Activated T-cell treated with anti-CD3 and anti-CD28 coated beads, Interleukin-2, amount 50 U/mL, for 4 hours (primary cell): ENCODE measurements around the gene ZNF700. TPM values are rescaled to one million over a fixed set of nuclear protein-coding genes. Genes with fewer than 3 reads are reported as not detected.
"Not testable (repeated sequence)": the region's sequence is repeated elsewhere in the genome, so short reads cannot be mapped to it uniquely, and the experiment has no call there.

Experiments used
- ATAC-seq, 2 donors: fragments of 200-7000 bp; cut with Tn5 transposase; one replicate each; pipeline ENCODE4 v1.10.0; 2021
- DNase-seq: peaks from one replicate; pipeline ENCODE4 v3.0.0-alpha.2; 2020
- H3K27me3 Mint-ChIP-seq: one replicate; pipeline ENCODE4 v1.8.0; 2021; ENCODE audit warnings: low read depth, mixed read lengths
- H3K36me3 Mint-ChIP-seq: one replicate; pipeline ENCODE4 v1.8.0; 2022; ENCODE audit warnings: mixed read lengths; ENCODE audit not compliant: insufficient read depth
- H3K4me1 Mint-ChIP-seq: one replicate; pipeline ENCODE4 v1.8.0; 2021; ENCODE audit warnings: low read depth, mixed read lengths
- H3K4me3 Mint-ChIP-seq: one replicate; pipeline ENCODE4 v1.8.0; 2021; ENCODE audit warnings: mild to moderate bottlenecking, moderate library complexity, mixed read lengths
- H3K9me3 Mint-ChIP-seq: one replicate; pipeline ENCODE4 v1.8.0; 2021; ENCODE audit warnings: mixed read lengths
- total RNA-seq, 3 donors: library from RNA; stranded (reverse); gene quantifications; one replicate each; pipeline ENCODE4 v1.2.1, GENCODE V29; 2021

The ZNF700 gene
- 1 to 10 TPM; 6.3 to 6.4 (median 6.4) TPM for total RNA-seq

DNA sequence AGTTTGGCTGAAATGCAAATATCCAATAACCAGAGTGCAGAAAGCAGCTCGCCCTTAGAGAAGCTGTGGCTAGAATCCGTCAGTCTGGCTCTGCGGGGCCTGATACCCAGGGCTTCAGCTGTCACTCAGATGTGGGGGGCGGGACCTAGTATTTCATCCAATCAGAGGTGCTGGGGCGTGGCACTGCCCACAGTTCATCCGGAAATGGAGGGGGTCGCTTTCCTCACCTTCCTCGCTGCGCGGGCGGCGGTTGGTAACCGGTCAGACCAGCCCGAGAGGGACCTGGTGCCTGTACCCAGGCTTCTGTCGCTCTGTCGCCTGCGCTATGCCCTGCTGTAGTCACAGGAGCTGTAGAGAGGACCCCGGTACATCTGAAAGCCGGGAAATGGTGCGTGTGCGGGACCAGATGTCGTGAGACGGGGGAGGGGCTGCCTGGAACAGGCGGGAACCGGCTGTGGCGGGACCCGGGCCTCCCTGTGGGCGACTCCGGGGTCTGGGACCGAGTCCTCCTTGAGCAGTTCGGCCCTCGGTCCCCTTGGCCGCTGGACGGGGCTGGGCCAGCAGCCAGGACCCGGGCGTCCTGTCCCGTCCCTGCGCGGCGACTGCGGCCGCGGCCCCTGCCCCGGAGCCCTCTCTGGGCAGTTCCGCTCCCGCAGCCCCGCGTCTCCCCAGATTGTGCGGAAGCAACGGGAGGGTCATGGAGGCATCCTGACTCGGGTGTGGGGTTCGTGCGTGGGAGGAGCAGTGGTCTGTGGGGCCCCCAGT is at the start of gene ZNF700:
Gene ZNF700, plus strand, starts transcription at position 222 of the 765 bp plus-strand sequence. Its CDS starts 104 bp downstream, at position 326.
- peaks cover 42% of the 10 kb centered on the region for H3K4me1 Mint-ChIP-seq
- no peaks in the 10 kb centered on the region for H3K9me3 Mint-ChIP-seq
- DNase-seq (peak; percentile 87), ATAC-seq (peak; percentile 94 to 96)
- H3K27me3 Mint-ChIP-seq = no peaks in the 10 kb centered on the region
- H3K4me3 Mint-ChIP-seq = peak within 1 kb of the TSS; percentile 98
- H3K36me3 Mint-ChIP-seq = no peaks in the 10 kb centered on the region

DNA sequence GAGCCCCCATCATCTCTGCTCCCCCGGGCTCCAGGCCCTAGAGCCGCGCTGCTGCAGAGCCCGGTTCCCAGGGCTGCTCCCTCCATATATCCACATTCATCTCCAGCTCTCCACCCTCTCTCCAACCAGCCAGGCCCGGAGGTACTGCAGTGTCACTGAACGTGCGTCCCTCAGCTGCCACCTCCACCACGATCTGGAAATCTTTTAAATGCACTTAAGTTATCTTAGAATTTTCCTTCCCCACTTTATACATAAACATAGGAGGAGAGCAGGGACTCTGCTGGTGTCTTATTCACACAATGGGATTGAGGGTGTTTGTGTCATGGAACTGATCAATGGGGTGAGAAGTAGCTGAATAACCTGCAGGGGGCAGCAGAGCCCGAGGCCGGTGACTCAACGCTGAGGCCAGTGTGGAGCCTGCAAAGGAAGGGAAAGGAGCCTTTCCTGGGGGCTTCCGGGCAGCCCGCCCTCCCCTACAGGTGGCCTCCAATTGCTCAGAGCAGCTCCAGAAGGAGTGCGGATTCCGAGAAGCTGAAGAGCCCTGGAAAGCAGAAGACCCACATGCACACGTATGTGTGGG is 45.1 kb upstream of the ZNF700 start:
- H3K27me3 Mint-ChIP-seq, H3K4me3 Mint-ChIP-seq, H3K9me3 Mint-ChIP-seq, H3K4me1 Mint-ChIP-seq, H3K36me3 Mint-ChIP-seq: not testable (repeated sequence)
- DNase-seq (peak; percentile 32), ATAC-seq (peak; percentile 48 to 57)

DNA sequence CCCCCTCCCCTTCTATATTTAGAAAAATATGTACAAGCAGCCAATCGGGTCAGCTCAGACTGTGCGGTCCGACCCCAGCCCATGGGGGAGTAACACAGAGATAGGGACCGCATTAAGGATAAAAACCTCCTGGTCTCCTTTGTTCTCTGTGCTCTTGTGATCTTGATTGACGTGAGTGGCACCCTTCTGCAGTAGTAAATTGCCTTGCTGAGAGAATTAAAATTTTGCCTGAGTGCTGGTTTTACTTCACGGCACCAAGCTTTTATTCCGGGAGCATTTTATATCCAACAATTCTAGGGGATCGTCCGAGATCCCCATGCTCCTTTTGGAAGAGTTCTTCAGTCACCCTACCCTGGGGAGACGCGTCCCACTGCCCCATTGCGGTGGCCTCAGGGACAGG is 44.3 kb upstream of the ZNF700 start:
- Mint-ChIP-seq H3K36me3 (no peaks in the 10 kb centered on the region), H3K27me3 (no peaks in the 10 kb centered on the region), H3K4me3 (no peak overlapping the region), H3K4me1 (no peaks in the 10 kb centered on the region), H3K9me3 (no peaks in the 10 kb centered on the region)
- DNase-seq (no peak), ATAC-seq (no peak)

DNA sequence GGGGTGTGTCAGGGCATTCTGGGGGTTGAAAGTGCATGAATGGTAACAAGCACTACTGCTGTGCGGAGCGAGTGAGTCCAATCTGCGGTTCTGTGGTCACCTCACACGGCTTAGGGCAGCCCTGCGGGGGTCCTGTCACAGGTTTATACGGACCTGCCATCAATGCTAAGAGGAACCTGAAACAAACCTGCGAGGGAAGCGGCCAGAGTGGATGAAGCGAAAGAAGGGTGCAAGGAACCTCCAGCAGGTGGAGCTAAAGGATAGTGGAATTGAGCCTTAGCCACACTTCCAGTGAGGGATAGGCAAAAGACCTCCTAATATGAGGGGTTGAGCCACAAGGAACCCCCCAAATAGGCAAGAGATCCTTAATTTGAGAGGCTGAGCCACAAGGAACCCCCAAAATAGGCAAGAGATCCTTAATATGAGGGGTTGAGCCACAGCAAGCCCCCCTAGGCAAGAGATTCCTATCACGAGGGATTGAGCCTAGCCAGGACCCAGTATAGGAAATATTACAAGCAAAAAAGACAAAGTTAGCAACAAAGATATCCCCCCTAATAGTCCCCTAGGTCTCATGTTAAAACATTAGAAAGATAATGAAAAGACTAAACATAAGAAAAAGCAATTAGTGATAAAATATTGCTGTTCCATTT is 43.6 kb upstream of the ZNF700 start:
- H3K36me3 Mint-ChIP-seq = no peaks in the 10 kb centered on the region
- H3K9me3 Mint-ChIP-seq = peaks cover 2% of the 10 kb centered on the region
- no peak overlapping the region for H3K4me3 Mint-ChIP-seq
- peak; percentile 63 to 65 for ATAC-seq
- no peaks in the 10 kb centered on the region for H3K27me3 Mint-ChIP-seq
- DNase-seq = peak; percentile 57
- H3K4me1 Mint-ChIP-seq = no peaks in the 10 kb centered on the region

DNA sequence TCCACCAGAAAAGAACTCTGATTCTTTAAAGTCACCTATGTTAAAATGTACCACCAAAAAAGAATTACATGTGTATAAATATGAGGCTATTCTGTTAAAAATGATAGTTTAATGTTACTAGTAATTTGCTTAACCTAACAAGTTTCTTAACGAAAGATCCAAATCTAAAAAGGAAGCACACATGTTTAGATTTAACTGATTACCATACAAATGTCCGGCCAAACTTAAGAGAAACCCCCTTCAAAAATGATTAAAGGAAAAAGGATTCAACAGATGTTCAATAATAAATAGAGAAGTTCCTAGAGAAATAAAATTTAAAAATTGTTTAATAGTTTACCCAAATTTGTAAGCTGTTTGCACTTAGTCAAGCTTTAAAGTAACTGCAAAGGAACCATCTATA is 42.3 kb upstream of the ZNF700 start:
- Mint-ChIP-seq H3K4me3 (no peak overlapping the region), H3K36me3 (no peaks in the 10 kb centered on the region), H3K9me3 (peaks cover 4% of the 10 kb centered on the region), H3K4me1 (peaks cover 8% of the 10 kb centered on the region), H3K27me3 (no peaks in the 10 kb centered on the region)
- no peak for DNase-seq
- no peak for ATAC-seq

DNA sequence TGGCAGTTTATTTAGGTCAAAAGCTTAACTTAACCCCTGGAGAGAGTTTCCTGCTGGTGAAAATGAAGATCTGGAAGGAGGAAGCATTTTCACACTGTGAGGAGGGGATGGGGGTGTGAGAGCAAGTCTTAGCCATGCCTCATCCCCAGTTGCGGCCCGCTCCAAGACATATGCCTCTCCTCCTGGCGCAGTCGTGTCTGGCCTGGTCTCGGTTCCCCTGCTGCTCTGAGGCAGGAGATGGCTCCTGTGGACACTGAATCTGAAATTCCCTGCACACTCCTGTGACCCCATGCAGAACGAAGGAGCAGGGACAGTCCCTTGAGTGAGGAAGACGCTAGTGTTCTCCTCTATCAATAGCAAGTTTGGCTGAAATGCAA is 37.7 kb upstream of the ZNF700 start:
- DNase-seq = no peak
- Mint-ChIP-seq H3K9me3 (peaks cover 4% of the 10 kb centered on the region), H3K27me3 (no peaks in the 10 kb centered on the region), H3K36me3 (no peaks in the 10 kb centered on the region), H3K4me1 (peaks cover 24% of the 10 kb centered on the region), H3K4me3 (peak overlapping the region; percentile 86)
- ATAC-seq = peak in 1 of 2 donors; percentile 10

DNA sequence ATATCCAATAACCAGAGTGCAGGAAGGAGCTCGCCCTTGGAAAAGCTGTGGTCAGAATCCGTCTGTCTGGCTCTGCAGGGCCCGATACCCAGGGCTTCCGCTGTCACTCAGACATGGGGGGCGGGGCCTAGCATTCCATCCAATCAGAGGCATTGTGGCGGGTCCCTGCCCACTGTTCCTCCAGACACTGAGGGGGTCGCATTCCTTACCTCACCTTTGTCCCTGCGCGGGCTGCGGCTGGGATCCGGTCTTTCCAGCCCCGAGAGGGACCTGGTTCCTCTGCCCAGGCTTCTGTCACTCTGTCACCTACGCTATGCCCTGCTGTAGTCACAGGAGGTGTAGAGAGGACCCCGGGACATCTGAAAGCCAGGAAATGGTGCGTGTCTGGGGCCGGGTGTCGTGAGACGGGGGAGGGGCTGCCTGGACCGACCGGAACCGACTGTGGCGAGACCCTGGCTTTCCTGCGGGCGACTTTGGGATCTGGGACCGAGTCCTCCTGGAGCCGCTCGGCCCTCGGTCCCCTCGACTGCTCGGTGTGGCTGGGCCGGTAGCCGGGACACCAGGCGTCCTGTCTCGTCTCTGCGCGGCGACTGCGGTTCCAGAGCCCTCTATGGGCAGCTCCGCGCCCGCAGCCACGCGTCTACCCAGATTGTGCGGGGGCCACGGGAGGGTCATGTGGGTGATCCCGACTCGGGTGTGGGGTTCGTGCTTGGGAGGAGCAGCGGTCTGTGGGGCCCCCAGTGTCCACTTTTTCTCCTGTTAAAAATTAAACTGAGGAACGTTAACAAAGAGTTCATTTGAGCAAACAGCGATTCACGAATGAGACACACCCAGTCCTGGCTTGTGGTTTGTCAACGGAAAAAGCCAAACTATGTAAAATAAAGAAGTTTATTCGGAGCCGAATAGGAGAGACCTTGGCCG is 37.0 kb upstream of the ZNF700 start, which contains the start of gene ZNF69:
Gene ZNF69, plus strand, starts transcription at position 172 of the 921 bp plus-strand sequence. Its CDS starts 142 bp downstream, at position 314.
- Mint-ChIP-seq H3K27me3 (no peaks in the 10 kb centered on the region), H3K4me1 (peaks cover 24% of the 10 kb centered on the region), H3K9me3 (peaks cover 4% of the 10 kb centered on the region), H3K36me3 (no peaks in the 10 kb centered on the region), H3K4me3 (peak within 1 kb of the TSS; percentile 86)
- peak; percentile 87 to 91 for ATAC-seq
- peak; percentile 44 for DNase-seq

DNA sequence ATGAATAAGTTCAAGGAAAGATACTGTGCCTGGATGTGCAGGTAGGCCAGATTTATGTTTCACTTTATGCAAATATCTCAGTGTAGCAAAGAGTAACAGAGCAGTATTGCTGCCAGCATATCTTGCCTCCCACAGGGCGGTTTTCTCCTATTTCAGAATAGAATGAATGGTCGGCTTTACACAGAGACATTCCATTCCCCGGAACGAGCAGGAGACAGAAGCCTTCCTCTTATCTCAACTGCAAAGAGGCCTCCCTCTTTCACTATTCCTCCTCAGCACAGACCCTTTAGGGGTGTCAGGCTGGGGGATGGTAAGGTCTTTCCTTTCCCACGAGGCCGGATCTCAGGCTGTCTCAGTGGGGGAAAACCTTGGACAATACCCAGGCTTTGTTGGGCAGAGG is 35.0 kb upstream of the ZNF700 start:
- not testable (repeated sequence) for H3K4me3 Mint-ChIP-seq, H3K9me3 Mint-ChIP-seq, DNase-seq, H3K27me3 Mint-ChIP-seq, ATAC-seq, H3K36me3 Mint-ChIP-seq
- peaks cover 24% of the 10 kb centered on the region for H3K4me1 Mint-ChIP-seq

DNA sequence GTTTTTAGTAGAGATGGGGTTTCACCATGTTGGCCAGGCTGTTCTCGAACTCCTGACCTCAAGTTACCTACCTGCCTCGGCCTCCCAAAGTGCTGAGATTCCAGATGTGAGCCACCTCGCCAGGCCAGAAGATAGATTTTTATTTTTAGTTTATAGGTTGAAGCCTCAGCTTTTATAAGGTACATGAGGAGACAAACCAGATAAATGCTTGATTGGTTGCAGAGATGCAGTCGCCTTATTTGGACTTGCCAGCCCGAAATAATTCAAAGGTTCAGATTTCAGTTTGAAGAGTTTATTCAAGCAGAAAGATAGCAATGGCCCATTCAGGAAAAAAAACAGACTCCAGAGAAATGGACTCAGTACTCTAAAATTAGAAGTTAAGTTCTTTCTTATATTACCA is 34.3 kb upstream of the ZNF700 start:
- peaks cover 24% of the 10 kb centered on the region for H3K4me1 Mint-ChIP-seq
- H3K9me3 Mint-ChIP-seq = peaks cover 10% of the 10 kb centered on the region
- ATAC-seq (no peak), DNase-seq (no peak)
- H3K4me3 Mint-ChIP-seq = no peak overlapping the region
- peaks cover 15% of the 10 kb centered on the region for H3K36me3 Mint-ChIP-seq
- no peaks in the 10 kb centered on the region for H3K27me3 Mint-ChIP-seq

DNA sequence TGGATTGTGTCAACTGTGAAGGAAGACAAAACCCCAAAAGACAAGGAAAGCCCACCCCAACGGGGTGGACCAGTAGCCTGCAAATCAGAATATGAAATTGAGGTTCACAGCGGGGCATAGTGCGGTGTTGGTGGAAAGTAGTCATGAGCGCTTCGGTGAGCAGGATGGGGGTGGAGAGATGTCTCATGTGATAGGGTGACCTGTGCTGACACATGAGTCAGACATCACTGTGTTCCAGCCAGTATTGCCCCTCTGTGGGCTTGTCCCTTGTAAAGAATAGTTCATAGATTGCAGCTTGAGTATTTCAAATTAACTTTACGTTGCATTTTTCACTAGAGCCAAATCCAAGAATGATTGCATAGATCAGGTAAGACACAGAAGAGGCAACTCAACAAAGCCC is 30.1 kb upstream of the ZNF700 start:
- no peak for ATAC-seq
- Mint-ChIP-seq H3K36me3 (peaks cover 20% of the 10 kb centered on the region), H3K27me3 (no peaks in the 10 kb centered on the region), H3K4me3 (no peak overlapping the region), H3K9me3 (peaks cover 15% of the 10 kb centered on the region), H3K4me1 (no peaks in the 10 kb centered on the region)
- no peak for DNase-seq

DNA sequence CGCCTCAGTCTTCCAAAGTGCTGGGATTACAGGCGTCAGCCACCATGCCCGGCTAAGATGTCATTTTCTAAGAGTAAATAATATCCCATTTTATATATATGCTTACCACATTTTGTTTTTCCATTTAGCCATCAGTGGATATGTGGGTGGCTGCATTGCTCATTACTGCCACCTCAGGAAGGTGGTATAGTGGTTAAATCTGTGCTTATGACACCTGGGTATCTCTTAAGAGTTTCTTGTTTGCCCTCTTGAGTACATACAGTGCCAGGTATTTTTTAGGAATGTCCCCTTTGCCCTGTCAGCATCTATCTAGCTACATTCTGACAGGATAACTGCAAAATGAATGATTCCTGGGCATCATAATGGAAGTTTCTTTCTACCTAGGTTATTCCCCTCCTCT is 22.7 kb upstream of the ZNF700 start:
- Mint-ChIP-seq H3K9me3 (peaks cover 39% of the 10 kb centered on the region), H3K4me3 (no peak overlapping the region)

DNA sequence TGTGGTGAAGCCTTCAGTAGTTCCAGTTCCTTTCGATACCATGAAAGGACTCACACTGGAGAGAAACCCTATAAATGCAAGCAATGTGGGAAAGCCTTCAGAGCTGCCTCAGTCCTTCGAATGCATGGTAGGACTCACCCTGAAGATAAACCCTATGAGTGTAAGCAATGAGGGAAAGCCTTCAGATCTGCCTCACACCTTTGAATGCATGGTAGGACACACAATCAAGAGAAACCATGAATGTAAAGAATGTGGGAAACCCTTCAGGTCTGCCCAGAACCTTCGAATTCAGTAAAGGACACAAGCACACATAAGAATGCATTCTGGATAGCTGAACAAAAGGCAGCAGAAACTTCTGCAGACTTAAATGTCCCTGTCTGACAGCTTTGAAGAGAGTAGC is 19.0 kb upstream of the ZNF700 start:
- Mint-ChIP-seq H3K4me1 (no peaks in the 10 kb centered on the region), H3K36me3 (peaks cover 23% of the 10 kb centered on the region), H3K27me3 (no peaks in the 10 kb centered on the region), H3K4me3 (no peak overlapping the region), H3K9me3 (peaks cover 37% of the 10 kb centered on the region)
- ATAC-seq (no peak), DNase-seq (no peak)

More for the DNA sequence above, 22.7 kb upstream of the ZNF700 start:
- H3K4me1 Mint-ChIP-seq = no peaks in the 10 kb centered on the region
- peaks cover 31% of the 10 kb centered on the region for H3K36me3 Mint-ChIP-seq
- DNase-seq = no peak
- no peak for ATAC-seq
- no peaks in the 10 kb centered on the region for H3K27me3 Mint-ChIP-seq

DNA sequence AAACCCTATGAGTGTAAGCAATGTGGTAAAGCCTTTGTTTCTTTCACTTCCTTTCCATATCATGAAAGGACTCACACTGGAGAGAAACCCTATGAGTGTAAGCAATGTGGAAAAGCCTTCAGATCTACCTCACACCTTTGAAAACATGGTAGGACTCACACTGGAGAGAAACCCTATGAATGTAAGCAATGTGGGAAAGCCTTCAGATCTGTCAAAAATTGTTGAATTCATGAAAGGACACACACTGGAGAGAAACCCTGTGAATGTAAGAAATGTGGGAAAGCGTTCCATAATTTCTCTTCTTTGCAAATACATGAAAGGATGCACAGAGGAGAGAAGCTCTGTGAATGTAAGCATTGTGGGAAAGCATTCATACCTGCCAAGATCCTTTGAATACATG is 13.0 kb upstream of the ZNF700 start:
- not testable (repeated sequence) for H3K4me1 Mint-ChIP-seq, H3K36me3 Mint-ChIP-seq, H3K4me3 Mint-ChIP-seq, ATAC-seq, H3K27me3 Mint-ChIP-seq, DNase-seq
- peaks cover 31% of the 10 kb centered on the region for H3K9me3 Mint-ChIP-seq
